Thoracic aorta (tissue), 2 donors: ENCODE results near the gene SLC39A3. TPM values are rescaled to one million over a fixed set of nuclear protein-coding genes. Genes with fewer than 3 reads are reported as not detected.
A peak's percentile ranks its signal among the peaks of the same experiment; 100 is the strongest.

ENCODE experiments used
- ATAC-seq: fragments of 150-250 bp; one replicate; pipeline ENCODE4 v1.8.0; 2017; ENCODE audit warnings: low read depth; ENCODE audit not compliant: insufficient number of reproducible peaks, low FRiP score
- DNase-seq: peaks from one replicate; pipeline ENCODE4 v3.0.0-alpha.2; 2020; ENCODE audit warnings: low spot score
- H3K27ac ChIP-seq, 2 donors: fragments of 200-600 bp; sonication (generic); 1 replicate in 1 of 2; 2 replicates in 1 of 2; pipeline ENCODE4 v1.5.1; 2016; ENCODE audit warnings: mild to moderate bottlenecking in 2 of 2, moderate library complexity in 2 of 2
- H3K27me3 ChIP-seq: fragments of 200-600 bp; sonication (generic); replicated peaks from 2 replicates; pipeline ENCODE4 v1.6.0; 2016; ENCODE audit warnings: mild to moderate bottlenecking; ENCODE audit not compliant: insufficient read depth
- H3K36me3 ChIP-seq: fragments of 200-600 bp; sonication (generic); one replicate; pipeline ENCODE4 v1.5.1; 2016
- H3K4me1 ChIP-seq, 2 donors: fragments of 200-600 bp; sonication (generic); 1 replicate in 1 of 2; 2 replicates in 1 of 2; pipeline versions ENCODE4 v1.5.1 to v1.6.0; 2016; ENCODE audit warnings: low read depth in 2 of 2, mild to moderate bottlenecking in 1 of 2; ENCODE audit not compliant: control insufficient read depth in 1 of 2
- H3K4me3 ChIP-seq: fragments of 200-600 bp; sonication (generic); 2 replicates; pipeline ENCODE4 v1.5.1; 2016; ENCODE audit warnings: mild to moderate bottlenecking
- H3K9me3 ChIP-seq: fragments of 200-600 bp; sonication (generic); 2 replicates; pipeline ENCODE4 v1.5.1; 2016
- CTCF ChIP-seq: fragments of 200-600 bp; sonication (generic); IDR thresholded peaks from one replicate; pipeline ENCODE4 v1.5.1; 2019; ENCODE audit warnings: antibody characterized with exemption
- total RNA-seq, 2 donors: library from RNA; depleted of rRNA; stranded (reverse); fragments of >200 nt; gene quantifications; one replicate each; pipeline versions ENCODE4 v1.1.0 to v1.2.3, GENCODE V29; 2016

Gene SLC39A3
- total RNA-seq = 10 to 100 TPM; 26.6 to 37.6 TPM

- Histone ChIP-seq H3K4me1 (peaks cover 12 to 15% of the 10 kb centered on the region in 2 donors), H3K27ac (no peak within 1 kb of the TSS), H3K4me3 (peak within 1 kb of the TSS; percentile 92), H3K27me3 (no peaks in the 10 kb centered on the region), H3K9me3 (no peaks in the 10 kb centered on the region), H3K36me3 (no peaks in the 10 kb centered on the region)
- ATAC-seq (peak; percentile 95), DNase-seq (peak; percentile 96)
- peak; percentile 35 for TF ChIP-seq CTCF
Measured at GRCh38 chr19:2739602-2740313, at the start of gene SLC39A3. Gene SLC39A3 (minus strand): TSS chr19:2740017. CDS start chr19:2737257, 2,760 bp downstream.

GRCh38 chr19:2788237-2788636 is 48.4 kb upstream of the SLC39A3 start:
- ATAC-seq (no peak), DNase-seq (no peak)
- no peak overlapping the region for H3K27ac ChIP-seq
- TF ChIP-seq CTCF = no peak
- no peaks in the 10 kb centered on the region for H3K9me3 ChIP-seq
- no peak overlapping the region for H3K4me3 ChIP-seq
- peaks cover 4 to 24% of the 10 kb centered on the region in 2 donors for H3K4me1 ChIP-seq
- H3K36me3 ChIP-seq = no peaks in the 10 kb centered on the region
- H3K27me3 ChIP-seq = no peaks in the 10 kb centered on the region

- TF ChIP-seq CTCF = no peak
- Histone ChIP-seq H3K27me3 (no peaks in the 10 kb centered on the region), H3K36me3 (no peaks in the 10 kb centered on the region), H3K4me3 (no peak overlapping the region), H3K9me3 (no peaks in the 10 kb centered on the region), H3K4me1 (peaks cover 7 to 30% of the 10 kb centered on the region in 2 donors), H3K27ac (no peak overlapping the region)
- no peak for ATAC-seq
- DNase-seq = no peak
Measured at GRCh38 chr19:2787115-2787514, 47.3 kb upstream of the SLC39A3 start.

GRCh38 chr19:2785244-2785997 is 45.6 kb upstream of the SLC39A3 start, which contains the start of gene THOP1:
Gene THOP1 (plus strand): TSS chr19:2785503. CDS start chr19:2785663, 160 bp downstream.
- TF ChIP-seq CTCF = no peak
- H3K36me3 ChIP-seq = no peaks in the 10 kb centered on the region
- no peaks in the 10 kb centered on the region for H3K27me3 ChIP-seq
- no peaks in the 10 kb centered on the region for H3K9me3 ChIP-seq
- H3K27ac ChIP-seq = peak within 1 kb of the TSS; percentile 21 to 22
- H3K4me1 ChIP-seq = peaks cover 11 to 46% of the 10 kb centered on the region in 2 donors
- H3K4me3 ChIP-seq = peak within 1 kb of the TSS; percentile 95
- DNase-seq (peak; percentile 97), ATAC-seq (peak; percentile 80)

GRCh38 chr19:2783781-2784145 is 43.9 kb upstream of the SLC39A3 start:
- ATAC-seq = no peak
- Histone ChIP-seq H3K27ac (peak overlapping the region in 1 of 2 donors; percentile 81), H3K4me1 (peaks cover 11 to 47% of the 10 kb centered on the region in 2 donors), H3K36me3 (no peaks in the 10 kb centered on the region), H3K27me3 (no peaks in the 10 kb centered on the region), H3K4me3 (peak overlapping the region; percentile 88), H3K9me3 (no peaks in the 10 kb centered on the region)
- no peak for DNase-seq
- TF ChIP-seq CTCF = no peak
